Measurements from ENCODE around the gene MRPS6. TPM values are rescaled to one million over a fixed set of nuclear protein-coding genes. Genes with fewer than 3 reads are reported as not detected.

MRPS6 gene
- total RNA-seq, 1 experiment from 2014 or later = 55.1 TPM

DNA sequence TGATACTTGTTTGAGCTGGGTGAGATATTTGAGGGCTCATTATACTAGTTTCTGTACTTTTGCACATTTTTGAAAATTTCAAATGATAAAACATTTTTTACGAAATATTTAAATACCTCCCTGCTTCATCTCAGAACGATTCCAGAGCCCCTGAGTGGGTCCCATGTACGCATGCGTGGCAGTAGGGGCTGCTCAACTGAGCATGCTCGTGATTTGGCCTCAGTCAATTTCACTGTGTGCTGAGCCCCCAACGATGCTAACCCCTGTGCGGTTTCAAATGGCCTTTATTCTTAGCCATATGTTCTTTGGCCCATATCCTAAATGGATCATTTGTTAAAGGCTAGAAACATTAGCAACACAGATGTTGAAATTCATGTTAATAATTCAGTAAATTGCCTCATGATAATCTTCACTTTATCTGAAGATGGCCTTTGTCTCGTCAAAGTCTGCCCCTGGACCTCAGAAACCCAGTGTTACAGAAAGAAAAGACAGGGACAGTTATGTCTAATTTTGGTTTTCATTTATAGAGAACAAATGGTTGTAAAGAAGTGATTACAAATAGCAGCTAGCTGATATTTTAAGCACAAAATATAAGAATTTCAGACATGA is 108.2 kb downstream of the MRPS6 start:
- Histone ChIP-seq H3K36me3 (ENCODE audit: control insufficient read depth in 1 of 2, insufficient read depth in 2 of 2, low read length in 2 of 2) (no peaks in the 10 kb centered on the region), H3K4me2 (ENCODE audit: low read length) (no peak overlapping the region), H3K79me2 (ENCODE audit: insufficient read depth, low read length) (no peaks in the 10 kb centered on the region), H3K27ac (ENCODE audit: low read depth, low read length) (no peak overlapping the region), H3K4me3 (replicated peaks in 1 of 2; ENCODE audit: low read depth in 1 of 2, low read length in 2 of 2) (no peak overlapping the region), H3K9ac (ENCODE audit: low read length) (no peak overlapping the region), H3K27me3 (ENCODE audit: insufficient read depth, low read length) (no peaks in the 10 kb centered on the region), H3K9me2 (ENCODE audit: insufficient read depth) (no peaks in the 10 kb centered on the region), H3K4me1 (ENCODE audit: control insufficient read depth in 1 of 2, insufficient read depth in 2 of 2, low read length in 2 of 2) (no peaks in the 10 kb centered on the region), H2AFZ (ENCODE audit: low read depth, low read length, poor library complexity, severe bottlenecking) (no peak overlapping the region), H3K9me3 (ENCODE audit: control insufficient read depth in 1 of 2, insufficient read depth in 1 of 2, low read depth in 1 of 2, low read length in 2 of 2) (no peaks in the 10 kb centered on the region), H4K20me1 (ENCODE audit: insufficient read depth) (no peaks in the 10 kb centered on the region)
- ChIA-PET CTCF (no interaction called here), RAD21 (ENCODE audit: low non-redundant PET in 1 of 2, low total read pairs in 2 of 2, uncharacterized antibody in 2 of 2, unreplicated experiment in 2 of 2) (no interaction called here), POLR2A (no interaction called here)
- DNase-seq (ENCODE audit: low read depth, low spot score) (no peak), ATAC-seq (no peak)
- TF ChIP-seq CEBPB (IDR thresholded peaks at IDR 0.05; ENCODE audit: low read depth) (no peak), ZNF274 (IDR thresholded peaks at IDR 0.05; ENCODE audit: low read depth, low read length) (no peak), JUND (IDR thresholded peaks at IDR 0.05) (no peak), POLR2AphosphoS5 (IDR thresholded peaks at IDR 0.05; ENCODE audit: low read depth, low read length) (no peak), SP1 (IDR thresholded peaks at IDR 0.05; ENCODE audit: low read depth) (no peak), EZH2 (IDR thresholded peaks at IDR 0.05) (no peak), EZH2phosphoT487 (IDR thresholded peaks at IDR 0.05; ENCODE audit: borderline replicate concordance) (no peak), ATF3 (IDR thresholded peaks at IDR 0.05) (no peak), TCF7L2 (IDR thresholded peaks at IDR 0.05; ENCODE audit: borderline replicate concordance, extremely low read depth, insufficient read depth, insufficient read length) (no peak), RAD21 (IDR thresholded peaks at IDR 0.05; ENCODE audit: low read depth) (no peak), SIN3A (IDR thresholded peaks at IDR 0.05; ENCODE audit: low read depth) (no peak), POLR2A (IDR thresholded peaks at IDR 0.05; ENCODE audit: borderline replicate concordance, extremely low read depth, insufficient read depth, insufficient read length) (no peak), CBX3 (IDR thresholded peaks at IDR 0.05; ENCODE audit: low read depth) (no peak), ZFX (IDR thresholded peaks at IDR 0.05) (no peak), MAX (IDR thresholded peaks at IDR 0.05) (no peak)
- intact Hi-C loops (cut with micrococcal nuclease) = no loop called here
- BruUV-seq (replicated peaks) = no TSS peak
